Lower leg skin (tissue), 4 donors: ENCODE measurements around the gene SLC44A5. TPM values are rescaled to one million over a fixed set of nuclear protein-coding genes. Genes with fewer than 3 reads are reported as not detected.

Experiments used
- DNase-seq, 2 donors: peaks; one replicate each; pipeline ENCODE4 v3.0.0-alpha.2; 2019; ENCODE audit warnings: low spot score in 2 of 2
- H3K4me3 ChIP-seq: fragments of 200-600 bp; sonication (generic); 2 replicates; pipeline ENCODE4 v1.5.1; 2017; ENCODE audit warnings: mild to moderate bottlenecking, low read depth; ENCODE audit not compliant: poor library complexity, severe bottlenecking
- POLR2A ChIP-seq, 2 donors: fragments of 450-650 bp; IDR thresholded peaks; one replicate each; pipeline ENCODE4 v1.6.1; 2016 to 2017; ENCODE audit warnings: antibody characterized with exemption in 2 of 2, mild to moderate bottlenecking in 1 of 2, moderate library complexity in 1 of 2
- WGBS, 2 donors: methylation state at CpG; one replicate each; pipeline ENCODE4 v1.1.5; 2018; 5-methylcytosine and 5-hydroxymethylcytosine counted together
- intact Hi-C: fragments of 100-400 bp; cut with DNase I; formaldehyde crosslinking; loops from one replicate; pipeline ENCODE4 v1.15.0; 2023; ENCODE audit warnings: low total_unique reads
- total RNA-seq, 4 donors: library from RNA; depleted of rRNA; stranded (reverse); fragments of >200 nt; gene quantifications; one replicate each; pipeline ENCODE4 v1.1.0, GENCODE V29; 2016
- TF ChIP-seq, protein P1 (sequence below), 3 donors: fragments of 450-650 bp; IDR thresholded peaks; one replicate each; pipeline ENCODE4 v1.5.1; 2016; ENCODE audit warnings: antibody characterized with exemption in 3 of 3, mild to moderate bottlenecking in 3 of 3, moderate library complexity in 2 of 3

SLC44A5 gene
- total RNA-seq, 4 donors from 2014 or later = 0.39 to 25.4 (median 7.7) TPM

- no peak for DNase-seq
- H3K4me3 ChIP-seq = no peak overlapping the region
- WGBS, 2 donors = 96 to 97% methylated on average over 4 of the region's 4 CpGs
- intact Hi-C loops = no loop called here
- TF ChIP-seq, protein P1, sequence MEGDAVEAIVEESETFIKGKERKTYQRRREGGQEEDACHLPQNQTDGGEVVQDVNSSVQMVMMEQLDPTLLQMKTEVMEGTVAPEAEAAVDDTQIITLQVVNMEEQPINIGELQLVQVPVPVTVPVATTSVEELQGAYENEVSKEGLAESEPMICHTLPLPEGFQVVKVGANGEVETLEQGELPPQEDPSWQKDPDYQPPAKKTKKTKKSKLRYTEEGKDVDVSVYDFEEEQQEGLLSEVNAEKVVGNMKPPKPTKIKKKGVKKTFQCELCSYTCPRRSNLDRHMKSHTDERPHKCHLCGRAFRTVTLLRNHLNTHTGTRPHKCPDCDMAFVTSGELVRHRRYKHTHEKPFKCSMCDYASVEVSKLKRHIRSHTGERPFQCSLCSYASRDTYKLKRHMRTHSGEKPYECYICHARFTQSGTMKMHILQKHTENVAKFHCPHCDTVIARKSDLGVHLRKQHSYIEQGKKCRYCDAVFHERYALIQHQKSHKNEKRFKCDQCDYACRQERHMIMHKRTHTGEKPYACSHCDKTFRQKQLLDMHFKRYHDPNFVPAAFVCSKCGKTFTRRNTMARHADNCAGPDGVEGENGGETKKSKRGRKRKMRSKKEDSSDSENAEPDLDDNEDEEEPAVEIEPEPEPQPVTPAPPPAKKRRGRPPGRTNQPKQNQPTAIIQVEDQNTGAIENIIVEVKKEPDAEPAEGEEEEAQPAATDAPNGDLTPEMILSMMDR (IDR thresholded peaks at IDR 0.05) = no peak
- no peak for TF ChIP-seq POLR2A (IDR thresholded peaks at IDR 0.05)
Measured at GRCh38 chr1:75475696-75476095, 135.2 kb downstream of the SLC44A5 start.

GRCh38 chr1:75472971-75473603, 137.8 kb downstream of the SLC44A5 start:
- no peak for TF ChIP-seq POLR2A (IDR thresholded peaks at IDR 0.05)
- TF ChIP-seq, protein P1 (IDR thresholded peaks at IDR 0.05) = no peak
- WGBS, 2 donors = 51 to 54% methylated on average over 4 of the region's 4 CpGs
- intact Hi-C loops = no loop called here
- no peak for DNase-seq
- H3K4me3 ChIP-seq = no peak overlapping the region

GRCh38 chr1:75472089-75472970, 138.6 kb downstream of the SLC44A5 start:
- DNase-seq = no peak
- no peak for TF ChIP-seq POLR2A (IDR thresholded peaks at IDR 0.05)
- TF ChIP-seq, protein P1 (IDR thresholded peaks at IDR 0.05) = no peak
- intact Hi-C loops = no loop called here
- H3K4me3 ChIP-seq = no peak overlapping the region
- 66 to 70% methylated on average over 5 of the region's 5 CpGs for WGBS, 2 donors

DNA sequence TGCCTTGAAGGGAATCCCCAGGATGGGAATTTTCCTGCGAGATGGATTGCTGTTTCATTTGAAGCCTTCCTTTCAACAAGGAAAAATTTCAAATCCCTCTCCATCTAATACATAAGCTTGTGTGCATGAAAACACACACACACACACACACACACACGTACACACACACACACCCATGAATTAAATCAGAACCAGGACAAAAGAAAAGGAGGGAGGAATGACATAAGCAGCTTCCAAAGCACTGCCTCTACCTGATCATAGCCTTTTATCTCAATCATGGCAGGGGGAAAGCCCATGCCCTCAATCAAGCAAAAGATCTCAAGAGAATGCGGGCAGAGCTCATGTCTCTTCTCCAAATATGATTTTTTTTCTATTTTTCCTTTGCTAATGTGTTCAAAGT, 139.7 kb downstream of the SLC44A5 start:
- TF ChIP-seq, protein P1 (IDR thresholded peaks at IDR 0.05) = no peak
- TF ChIP-seq POLR2A (IDR thresholded peaks at IDR 0.05) = no peak
- 53 to 54% methylated on average over 3 of the region's 3 CpGs for WGBS, 2 donors
- DNase-seq = no peak
- H3K4me3 ChIP-seq = no peak overlapping the region
- intact Hi-C loops = no loop called here

DNA sequence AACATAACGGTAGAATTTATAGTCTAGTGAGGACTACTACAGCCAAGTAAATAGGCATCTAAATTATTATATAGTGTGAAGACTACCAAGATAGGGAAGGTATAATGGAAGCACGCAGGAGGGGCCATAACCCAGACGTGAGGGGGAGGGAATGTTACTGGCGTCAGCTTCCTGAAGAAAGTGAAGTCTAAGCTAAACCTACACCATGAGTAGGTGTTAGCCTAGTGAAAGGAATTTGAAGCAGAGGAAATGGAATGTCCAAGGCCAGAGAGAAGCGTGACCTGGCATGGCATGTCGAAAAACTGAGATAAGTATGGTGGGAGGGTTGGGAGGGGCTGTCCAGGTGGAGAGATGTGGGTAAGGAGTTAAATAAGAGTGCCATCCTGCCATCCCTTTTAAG, 140.5 kb downstream of the SLC44A5 start:
- 68 to 74% methylated on average over 6 of the region's 6 CpGs for WGBS, 2 donors
- intact Hi-C loops = no loop called here
- TF ChIP-seq POLR2A (IDR thresholded peaks at IDR 0.05) = no peak
- TF ChIP-seq, protein P1 (IDR thresholded peaks at IDR 0.05) = no peak
- DNase-seq = no peak
- H3K4me3 ChIP-seq = no peak overlapping the region
